Neural cell (in vitro differentiated cells): Measurements from ENCODE around the gene TMOD4. TPM values are rescaled to one million over a fixed set of nuclear protein-coding genes. Genes with fewer than 3 reads are reported as not detected.

Experiments used
- H2AFZ ChIP-seq: fragments of 200-600, 300-800 bp; sonication (generic), shearing (Covaris generic); 2 replicates; pipeline ENCODE4 v1.6.0; 2014; ENCODE audit warnings: low read depth, mild to moderate bottlenecking, antibody characterized with exemption, low read length, moderate library complexity
- H3F3A ChIP-seq: fragments of 200-600 bp; shearing (Covaris generic); 2 replicates; pipeline ENCODE4 v1.6.1; 2016; ENCODE audit warnings: mild to moderate bottlenecking, moderate library complexity, mixed read lengths, antibody characterized with exemption, low read length; ENCODE audit not compliant: insufficient read depth, poor library complexity, severe bottlenecking
- H3K27ac ChIP-seq: fragments of 200-600, 300-800 bp; sonication (generic), shearing (Covaris generic); 2 replicates; pipeline ENCODE4 v1.5.1; 2014; ENCODE audit warnings: mild to moderate bottlenecking, low read length, moderate library complexity
- H3K27me3 ChIP-seq: fragments of 300-800, 200-600 bp; sonication (generic), shearing (Covaris generic); 2 replicates; pipeline ENCODE4 v1.6.0; 2014; ENCODE audit warnings: mild to moderate bottlenecking, low read depth, low read length, moderate library complexity; ENCODE audit not compliant: insufficient read depth
- H3K36me3 ChIP-seq: fragments of 300-800, 200-600 bp; sonication (generic), shearing (Covaris generic); 2 replicates; pipeline ENCODE4 v1.5.1; 2014; ENCODE audit warnings: mild to moderate bottlenecking, antibody characterized with exemption, low read length, moderate library complexity; ENCODE audit not compliant: insufficient read depth
- H3K4me2 ChIP-seq: fragments of 300-800, 200-600 bp; sonication (generic), shearing (Covaris generic); 2 replicates; pipeline ENCODE4 v1.6.0; 2014; ENCODE audit warnings: mild to moderate bottlenecking, low read length
- H3K4me3 ChIP-seq: fragments of 300-800, 200-600 bp; sonication (generic), shearing (Covaris generic); 2 replicates; pipeline ENCODE4 v1.5.1; 2014; ENCODE audit warnings: mild to moderate bottlenecking, low read length, moderate library complexity
- H3K79me2 ChIP-seq: fragments of 200-600 bp; shearing (Covaris generic); replicated peaks from 2 replicates; pipeline ENCODE4 v1.6.0; 2014; ENCODE audit warnings: mild to moderate bottlenecking, low read length, moderate library complexity; ENCODE audit not compliant: insufficient read depth
- H3K9ac ChIP-seq: fragments of 300-800, 200-600 bp; sonication (generic), shearing (Covaris generic); 2 replicates; pipeline ENCODE4 v1.6.1; 2016; ENCODE audit warnings: mild to moderate bottlenecking, low read length, mixed read lengths
- H3K9me2 ChIP-seq: fragments of 200-600 bp; shearing (Covaris generic); 2 replicates; pipeline ENCODE4 v1.6.1; 2016; ENCODE audit warnings: mild to moderate bottlenecking, low read length, mixed read lengths; ENCODE audit not compliant: insufficient read depth
- H3K9me3 ChIP-seq: fragments of 200-600, 300-800 bp; sonication (generic), shearing (Covaris generic); 2 replicates; pipeline ENCODE4 v1.6.1; 2016; ENCODE audit warnings: mild to moderate bottlenecking, mixed run types, low read length, moderate library complexity, mixed read lengths
- H4K20me1 ChIP-seq: fragments of 200-600 bp; shearing (Covaris generic); 2 replicates; pipeline ENCODE4 v1.6.1; 2016; ENCODE audit warnings: mild to moderate bottlenecking, mixed run types; ENCODE audit not compliant: insufficient read depth
- CTCF ChIP-seq: fragments of 450-650 bp; IDR thresholded peaks from 2 replicates; pipeline ENCODE4 v1.5.1; 2014; ENCODE audit warnings: antibody characterized with exemption, mild to moderate bottlenecking, moderate library complexity; ENCODE audit not compliant: poor library complexity, severe bottlenecking
- EP300 ChIP-seq: fragments of 450-650 bp; conservative IDR thresholded peaks from 2 replicates; pipeline ENCODE4 v1.6.1; 2014; ENCODE audit warnings: antibody characterized with exemption, mild to moderate bottlenecking, moderate library complexity; ENCODE audit not compliant: poor library complexity, severe bottlenecking
- EZH2 ChIP-seq: fragments of 200-600, 300-800 bp; shearing (Covaris generic), sonication (generic); IDR thresholded peaks from 2 replicates; pipeline ENCODE4 v1.6.1; 2014; ENCODE audit warnings: antibody characterized with exemption, low read length, borderline replicate concordance, mild to moderate bottlenecking; ENCODE audit not compliant: insufficient read depth, poor library complexity, severe bottlenecking
- MXI1 ChIP-seq: fragments of 450-650 bp; conservative IDR thresholded peaks from 2 replicates; pipeline ENCODE4 v1.6.1; 2014; ENCODE audit warnings: antibody characterized with exemption, mild to moderate bottlenecking; ENCODE audit not compliant: poor library complexity, severe bottlenecking
- POLR2AphosphoS5 ChIP-seq: IDR thresholded peaks from 2 replicates; pipeline ENCODE4 v1.6.1; 2012
- RAD21 ChIP-seq: fragments of 450-650 bp; conservative IDR thresholded peaks from 2 replicates; pipeline ENCODE4 v1.6.1; 2014; ENCODE audit warnings: antibody characterized with exemption, mild to moderate bottlenecking, moderate library complexity
- REST ChIP-seq: IDR thresholded peaks from 2 replicates; pipeline ENCODE4 v1.6.1; 2012; ENCODE audit warnings: borderline replicate concordance
- SMC3 ChIP-seq: fragments of 450-650 bp; conservative IDR thresholded peaks from 2 replicates; pipeline ENCODE4 v1.6.1; 2014; ENCODE audit warnings: antibody characterized with exemption, mild to moderate bottlenecking, moderate library complexity; ENCODE audit not compliant: poor library complexity
- TAF1 ChIP-seq: IDR thresholded peaks from 2 replicates; pipeline ENCODE4 v1.6.1; 2012; ENCODE audit warnings: low read depth
- polyA plus RNA-seq: library from polyadenylated mRNA; depleted of rRNA; stranded (reverse); fragments of >200 nt; gene quantifications from 2 replicates; pipeline ENCODE4 v1.2.3, GENCODE V29; 2014

Gene TMOD4
- polyA plus RNA-seq, 1 donor from 2014 or later, result not detected

- Histone ChIP-seq H3K4me2 (no peak overlapping the region), H3K9me3 (no peaks in the 10 kb centered on the region), H3F3A (no peaks in the 10 kb centered on the region), H3K4me3 (no peak overlapping the region), H3K36me3 (no peaks in the 10 kb centered on the region), H3K79me2 (peaks cover 9% of the 10 kb centered on the region), H4K20me1 (no peaks in the 10 kb centered on the region), H3K9ac (no peak overlapping the region), H3K9me2 (no peaks in the 10 kb centered on the region), H3K27me3 (peaks cover 5% of the 10 kb centered on the region), H2AFZ (no peak overlapping the region), H3K27ac (no peak overlapping the region)
- TF ChIP-seq SMC3 (no peak), CTCF (no peak)
Measured at GRCh38 chr1:151193856-151194255, 18.1 kb upstream of the TMOD4 start.

GRCh38 chr1:151193304-151193703, 17.5 kb upstream of the TMOD4 start:
- Histone ChIP-seq H3K79me2 (peaks cover 12% of the 10 kb centered on the region), H3K4me3 (no peak overlapping the region), H3K9me3 (no peaks in the 10 kb centered on the region), H3K9ac (no peak overlapping the region), H3K27ac (no peak overlapping the region), H3K9me2 (no peaks in the 10 kb centered on the region), H3F3A (no peaks in the 10 kb centered on the region), H3K4me2 (no peak overlapping the region), H2AFZ (no peak overlapping the region), H3K36me3 (no peaks in the 10 kb centered on the region), H3K27me3 (peaks cover 5% of the 10 kb centered on the region), H4K20me1 (no peaks in the 10 kb centered on the region)
- no peak for TF ChIP-seq SMC3
- no peak for TF ChIP-seq EP300
- TF ChIP-seq POLR2AphosphoS5, result no peak
- no peak for TF ChIP-seq TAF1
- no peak for TF ChIP-seq CTCF
- no peak for TF ChIP-seq MXI1
- TF ChIP-seq EZH2, result no peak
- TF ChIP-seq RAD21, result no peak
- TF ChIP-seq REST, result no peak
